Left ventricle myocardium inferior (tissue), 1 donor: Measurements from ENCODE around the gene ARSA. TPM values are rescaled to one million over a fixed set of nuclear protein-coding genes. Genes with fewer than 3 reads are reported as not detected.

Source experiments
- DNase-seq: peaks from one replicate; pipeline ENCODE4 v3.0.0-alpha.2; 2020
- H3K27ac ChIP-seq: fragments of 200-600 bp; replicated peaks from 2 replicates; pipeline ENCODE4 v1.8.0; 2021
- H3K27me3 ChIP-seq: fragments of 200-600 bp; 2 replicates; pipeline ENCODE4 v1.8.0; 2021; ENCODE audit warnings: low read depth
- H3K36me3 ChIP-seq: fragments of 200-600 bp; 2 replicates; pipeline ENCODE4 v1.8.0; 2021
- H3K4me1 ChIP-seq: fragments of 200-600 bp; 2 replicates; pipeline ENCODE4 v1.8.0; 2021
- H3K4me3 ChIP-seq: fragments of 200-600 bp; 2 replicates; pipeline ENCODE4 v1.8.0; 2021; ENCODE audit warnings: mild to moderate bottlenecking, moderate library complexity
- H3K9me3 ChIP-seq: fragments of 200-600 bp; replicated peaks from 2 replicates; pipeline ENCODE4 v1.8.0; 2021
- CTCF ChIP-seq: fragments of 200-600 bp; IDR thresholded peaks from 2 replicates; pipeline ENCODE4 v1.8.0; 2021; ENCODE audit warnings: antibody characterized with exemption, mild to moderate bottlenecking, borderline replicate concordance
- intact Hi-C: fragments of 100-400 bp; cut with micrococcal nuclease; formaldehyde crosslinking; loops from one replicate; pipeline ENCODE4 v1.11.0; 2022
- total RNA-seq: library from RNA; stranded (reverse); fragmentation: NEBNext Ultra II Directional; extraction: Animal tissue kit (Norgen Biotek cat#: 25700); gene quantifications from one replicate; pipeline ENCODE4 v1.2.1, GENCODE V29; 2021
- donor health status: DM: no; HTN: yes; CAD: no; lungs with severe emphysema.

The ARSA gene
- total RNA-seq, 1 donor from 2014 or later: 23.5 TPM

GRCh38 chr22:50595189-50595588 lies 32.8 kb downstream of the ARSA start:
- DNase-seq: no peak
- H3K9me3 ChIP-seq: no peaks in the 10 kb centered on the region
- intact Hi-C loops: no loop called here
- no peak for TF ChIP-seq CTCF
- H3K27me3 ChIP-seq: peaks cover 20% of the 10 kb centered on the region
- peaks cover 3% of the 10 kb centered on the region for H3K4me1 ChIP-seq
- no peaks in the 10 kb centered on the region for H3K36me3 ChIP-seq
- no peak overlapping the region for H3K4me3 ChIP-seq
- H3K27ac ChIP-seq: no peak overlapping the region

GRCh38 chr22:50587407-50587806 lies 40.5 kb downstream of the ARSA start:
- H3K27me3 ChIP-seq: no peaks in the 10 kb centered on the region
- intact Hi-C loops: no loop called here
- H3K4me3 ChIP-seq: no peak overlapping the region
- peaks cover 10% of the 10 kb centered on the region for H3K4me1 ChIP-seq
- no peak overlapping the region for H3K27ac ChIP-seq
- no peak for TF ChIP-seq CTCF
- H3K9me3 ChIP-seq: no peaks in the 10 kb centered on the region
- H3K36me3 ChIP-seq: no peaks in the 10 kb centered on the region
- no peak for DNase-seq

GRCh38 chr22:50586416-50586815 lies 41.5 kb downstream of the ARSA start:
- intact Hi-C loops: no loop called here
- DNase-seq: no peak
- Histone ChIP-seq H3K4me3 (no peak overlapping the region), H3K9me3 (no peaks in the 10 kb centered on the region), H3K27me3 (no peaks in the 10 kb centered on the region), H3K27ac (no peak overlapping the region), H3K36me3 (no peaks in the 10 kb centered on the region), H3K4me1 (peaks cover 18% of the 10 kb centered on the region)
- no peak for TF ChIP-seq CTCF

- Histone ChIP-seq H3K4me3 (no peak overlapping the region), H3K9me3 (no peaks in the 10 kb centered on the region), H3K27ac (no peak overlapping the region), H3K27me3 (no peaks in the 10 kb centered on the region), H3K4me1 (peaks cover 24% of the 10 kb centered on the region), H3K36me3 (peaks cover 5% of the 10 kb centered on the region)
- intact Hi-C loops: no loop called here
- DNase-seq: no peak
- no peak for TF ChIP-seq CTCF
Observed at GRCh38 chr22:50585781-50586180, 42.2 kb downstream of the ARSA start.

- H3K36me3 ChIP-seq: peaks cover 6% of the 10 kb centered on the region
- no peak overlapping the region for H3K4me3 ChIP-seq
- intact Hi-C loops: no loop called here
- no peaks in the 10 kb centered on the region for H3K9me3 ChIP-seq
- H3K27me3 ChIP-seq: no peaks in the 10 kb centered on the region
- no peak overlapping the region for H3K27ac ChIP-seq
- peaks cover 29% of the 10 kb centered on the region for H3K4me1 ChIP-seq
- TF ChIP-seq CTCF: no peak
- no peak for DNase-seq
Observed at GRCh38 chr22:50585238-50585637, 42.7 kb downstream of the ARSA start.
